ENCODE results near the gene SLC39A7.

Gene SLC39A7

DNA sequence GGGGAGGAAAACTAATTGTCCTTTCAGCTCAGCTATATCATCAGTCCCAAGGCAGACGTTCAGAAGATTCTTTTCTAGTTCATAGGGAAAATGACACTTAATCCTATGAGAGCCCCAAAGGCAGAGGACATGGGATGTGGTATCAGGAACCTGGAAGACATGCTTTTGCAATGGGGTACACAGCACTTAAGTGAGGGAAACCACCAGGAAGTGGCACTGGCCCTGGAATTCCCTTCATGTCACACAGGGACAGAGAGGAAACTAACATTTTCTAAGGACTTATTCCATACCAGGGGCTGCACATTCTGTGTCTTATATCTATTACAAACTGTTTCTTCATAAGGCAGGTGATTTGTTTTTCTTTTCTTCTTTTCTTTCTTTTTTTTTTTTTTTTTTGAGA is 42.8 kb downstream of the SLC39A7 start:
- no peak for DNase-seq

DNA sequence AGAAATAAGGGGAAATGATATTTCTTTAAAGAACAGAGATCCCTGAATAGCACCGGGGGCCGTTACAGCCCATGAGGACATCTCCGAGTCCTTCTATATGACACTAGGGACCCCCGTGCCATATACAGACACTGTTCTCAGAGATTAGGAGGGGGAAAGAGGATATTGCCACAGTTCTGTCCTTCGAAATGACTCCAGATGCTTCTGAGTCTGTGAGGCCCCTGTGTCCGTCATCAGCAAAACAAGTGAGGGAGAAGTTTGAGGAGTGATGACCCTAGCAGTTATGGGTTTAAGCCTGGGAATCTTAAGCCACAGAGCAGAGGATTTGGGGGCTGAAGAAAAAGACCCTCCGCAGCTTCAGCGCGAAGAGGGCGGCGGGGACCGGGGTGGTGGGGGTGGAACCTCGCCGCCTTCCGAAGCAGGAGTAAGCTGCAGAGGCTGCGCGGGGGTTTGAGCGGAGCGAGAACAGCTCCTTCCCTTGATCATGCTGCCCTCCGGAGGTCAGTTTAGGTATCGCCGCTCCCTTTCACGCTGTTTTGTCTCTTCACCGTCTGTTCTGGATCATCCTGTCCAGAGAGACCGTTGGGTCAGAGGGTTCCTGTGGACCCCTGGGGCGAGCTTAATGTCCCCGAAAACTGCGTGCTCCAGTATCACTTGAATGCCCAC is 47.4 kb downstream of the SLC39A7 start:
- DNase-seq = peak in 1 of 2 experiments; percentile 49

DNA sequence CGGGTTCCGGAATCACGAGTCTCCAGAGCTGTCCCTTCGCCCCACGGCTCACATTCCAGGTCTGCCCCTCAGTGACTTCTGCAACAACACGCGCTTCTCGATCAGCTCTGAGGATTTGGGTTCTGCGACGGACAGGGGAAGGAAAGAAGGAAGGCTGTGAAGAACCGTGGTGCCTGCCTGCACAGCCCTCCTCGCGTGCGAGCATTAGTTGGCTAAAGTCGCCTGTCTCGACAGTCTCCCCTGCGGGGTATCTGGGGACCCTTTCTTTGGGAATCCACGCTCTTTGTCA is 47.9 kb downstream of the SLC39A7 start:
- no peak for DNase-seq

DNA sequence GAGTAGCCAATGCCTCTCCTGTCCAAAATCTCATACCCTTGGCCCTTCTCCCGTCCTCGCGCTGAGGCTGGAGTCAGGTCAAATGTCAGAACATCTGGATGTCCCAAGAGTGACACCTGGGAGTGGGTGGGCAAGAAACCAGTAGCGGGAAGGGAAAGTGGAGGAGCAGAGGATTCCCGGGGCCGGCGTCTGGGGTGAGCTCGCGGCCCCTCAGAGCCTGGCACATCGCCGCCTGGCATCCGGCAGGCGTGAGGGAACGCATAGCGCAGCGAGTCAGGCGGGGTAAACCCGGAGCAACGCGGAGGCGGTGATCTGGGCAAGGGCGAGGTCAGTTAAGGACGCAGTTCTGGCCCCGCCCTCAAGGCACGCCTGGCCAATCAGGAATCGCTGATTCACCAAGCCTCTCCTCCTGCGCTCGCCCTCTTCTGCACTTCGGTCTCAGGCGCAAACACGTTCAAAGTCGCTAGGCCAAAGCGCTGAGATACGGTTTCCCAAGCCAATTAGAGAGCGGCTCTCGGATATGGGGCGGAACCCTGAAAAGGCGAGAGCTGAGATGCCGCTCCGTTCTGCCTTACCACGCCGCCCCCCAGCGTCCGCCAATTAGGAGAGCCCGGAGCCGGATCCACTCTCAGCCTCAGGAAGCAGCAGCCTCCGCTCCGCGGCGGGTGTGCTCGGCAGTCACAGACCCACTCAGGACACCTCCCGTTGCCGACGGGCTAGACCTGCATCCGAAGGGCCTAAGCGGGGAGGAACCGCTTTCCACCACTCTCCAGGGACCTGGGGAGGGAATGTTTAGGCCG is 48.5 kb downstream of the SLC39A7 start:
- DNase-seq = peak; percentile 97 to 99

DNA sequence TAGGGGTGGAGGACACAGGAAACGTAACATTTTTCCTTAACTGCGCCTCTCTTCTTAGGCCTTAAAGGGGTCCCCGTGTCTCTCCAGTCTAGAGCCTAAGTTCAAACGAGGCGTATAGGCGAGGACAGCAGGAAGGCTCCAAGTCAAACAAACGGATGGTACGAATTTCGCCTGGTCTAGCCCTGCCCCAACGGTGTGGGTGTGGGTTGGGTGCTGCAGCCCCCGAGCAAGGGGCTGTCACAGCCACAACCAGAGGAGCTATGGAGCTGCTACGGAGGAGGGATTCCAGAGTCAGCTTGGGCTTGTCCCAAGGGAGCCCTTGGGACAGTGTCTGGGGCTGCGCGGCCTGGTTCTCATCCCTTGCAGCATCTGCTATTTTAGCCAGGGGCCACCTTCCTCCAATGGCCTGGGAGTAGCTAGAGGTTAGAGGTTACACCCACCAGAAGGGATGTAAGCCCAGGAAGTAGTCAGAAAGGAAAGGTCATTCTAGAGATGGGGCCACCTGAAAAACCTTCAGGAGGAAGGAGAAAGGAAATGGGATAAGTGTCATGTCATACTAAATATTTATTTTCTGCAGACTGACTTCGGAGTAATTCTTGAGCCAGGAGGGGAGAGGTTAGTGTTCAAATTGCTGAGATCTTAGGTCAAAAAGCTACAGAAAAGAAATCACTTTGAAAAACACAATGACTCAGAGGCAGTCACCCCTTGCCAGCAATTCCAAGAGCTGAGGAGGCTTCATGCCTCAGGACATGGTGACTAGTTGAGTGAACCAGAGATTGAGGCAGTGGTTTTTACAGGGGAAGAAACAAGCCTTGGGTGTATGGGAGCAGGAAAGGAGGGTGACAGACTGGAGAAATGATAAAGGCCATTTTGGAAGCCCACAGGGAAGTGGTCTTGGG is 49.3 kb downstream of the SLC39A7 start:
- DNase-seq = no peak

DNA sequence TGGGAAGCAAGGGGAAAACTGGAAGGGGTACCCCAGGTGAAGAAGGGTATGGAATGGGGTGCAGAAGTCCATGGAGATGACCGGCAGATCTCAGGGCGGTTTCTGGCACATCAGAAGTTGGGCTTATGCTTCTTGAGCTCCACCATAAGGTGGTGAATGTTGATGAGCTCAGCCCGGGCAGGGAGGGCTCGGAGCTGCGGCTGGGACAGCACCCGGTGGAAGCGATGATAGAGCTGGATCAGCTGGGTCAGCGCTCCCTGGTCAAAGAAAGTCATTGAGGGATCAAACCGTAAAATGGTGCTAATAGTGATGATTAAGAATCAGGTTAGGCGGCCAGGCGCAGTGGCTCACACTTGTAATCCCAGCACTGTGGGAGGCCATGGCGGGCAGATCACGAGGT is 50.1 kb downstream of the SLC39A7 start:
- DNase-seq = no peak

DNA sequence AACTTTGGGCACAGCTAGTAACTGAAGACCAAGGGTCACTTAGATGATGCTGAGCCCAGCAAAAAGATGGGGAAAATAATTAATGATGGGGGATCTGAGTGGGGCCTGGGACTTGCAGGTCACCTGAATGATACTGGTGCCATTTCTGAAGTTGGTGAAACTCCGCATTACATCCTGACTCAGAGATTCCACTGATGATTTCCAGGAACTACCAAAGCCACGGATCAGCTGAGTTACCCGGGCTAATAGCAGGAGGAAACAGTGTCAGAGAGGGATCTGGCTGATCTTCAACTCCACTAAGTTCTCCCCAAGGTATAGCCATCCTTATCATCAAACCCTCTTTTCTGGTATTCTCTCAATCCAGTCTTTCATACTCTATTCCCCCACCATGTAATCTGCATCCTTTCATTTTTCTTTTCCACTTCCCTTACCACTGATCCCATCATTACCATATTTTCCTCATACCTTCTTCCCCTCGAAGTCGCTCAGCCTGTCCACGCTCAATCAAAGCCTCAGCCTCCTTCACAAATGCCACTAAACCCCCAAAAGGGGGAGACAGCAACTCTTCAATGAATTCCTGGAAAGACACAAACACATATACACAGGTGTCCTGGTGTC is 50.8 kb downstream of the SLC39A7 start:
- DNase-seq = no peak

DNA sequence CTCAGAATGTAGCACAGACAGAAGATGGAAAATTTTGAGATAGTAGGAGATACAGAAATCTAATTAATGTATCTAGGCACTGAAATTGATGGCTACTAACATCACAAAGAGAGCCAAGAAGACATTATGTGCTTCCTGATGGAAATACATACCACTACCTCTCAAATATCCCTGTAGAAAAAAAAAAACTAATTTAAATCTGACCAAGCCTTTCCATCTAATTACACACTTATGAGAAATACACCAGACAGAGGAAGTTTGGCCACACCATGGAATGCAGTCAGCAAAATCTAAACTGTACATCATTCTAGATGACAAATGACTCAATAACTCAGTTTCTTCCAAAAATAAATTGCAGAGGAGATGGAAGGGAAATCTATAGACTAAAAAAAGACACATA is 52.1 kb downstream of the SLC39A7 start:
- no peak for DNase-seq

All from cerebellar nuclear complex (tissue), 1 donor.